ENCODE data around the gene USP38.

DNA sequence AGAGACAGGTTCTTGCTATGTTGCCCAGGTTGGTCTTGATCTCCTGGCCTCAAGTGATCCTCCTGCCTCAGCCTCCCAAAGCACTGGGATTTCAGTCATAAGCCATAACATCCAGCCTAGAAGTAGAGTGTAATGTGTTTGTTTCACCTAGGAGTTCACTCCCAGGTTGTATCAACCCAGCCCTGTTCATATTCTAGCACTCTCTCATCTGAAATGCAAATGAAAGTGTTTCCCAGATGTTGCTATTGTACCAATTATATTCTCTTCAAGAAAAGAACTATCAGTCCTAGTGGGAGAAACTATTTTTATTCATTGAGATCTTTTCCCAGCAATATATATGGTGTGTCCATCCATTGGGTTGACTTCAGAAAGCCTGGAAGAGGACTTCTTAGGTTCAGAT lies 72.6 kb downstream of the USP38 start:
- TF ChIP-seq CTCF (IDR thresholded peaks at IDR 0.05; ENCODE audit: low read depth, low read length): no peak
- TF ChIP-seq, protein P1, sequence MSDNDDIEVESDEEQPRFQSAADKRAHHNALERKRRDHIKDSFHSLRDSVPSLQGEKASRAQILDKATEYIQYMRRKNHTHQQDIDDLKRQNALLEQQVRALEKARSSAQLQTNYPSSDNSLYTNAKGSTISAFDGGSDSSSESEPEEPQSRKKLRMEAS (IDR thresholded peaks at IDR 0.05; ENCODE audit: low read depth, low read length): no peak
